ENCODE results near the gene LRCH1. TPM values are rescaled to one million over a fixed set of nuclear protein-coding genes. Genes with fewer than 3 reads are reported as not detected.

The LRCH1 gene
- total RNA-seq, 1 donor from 2014 or later: 29.6 TPM

DNA sequence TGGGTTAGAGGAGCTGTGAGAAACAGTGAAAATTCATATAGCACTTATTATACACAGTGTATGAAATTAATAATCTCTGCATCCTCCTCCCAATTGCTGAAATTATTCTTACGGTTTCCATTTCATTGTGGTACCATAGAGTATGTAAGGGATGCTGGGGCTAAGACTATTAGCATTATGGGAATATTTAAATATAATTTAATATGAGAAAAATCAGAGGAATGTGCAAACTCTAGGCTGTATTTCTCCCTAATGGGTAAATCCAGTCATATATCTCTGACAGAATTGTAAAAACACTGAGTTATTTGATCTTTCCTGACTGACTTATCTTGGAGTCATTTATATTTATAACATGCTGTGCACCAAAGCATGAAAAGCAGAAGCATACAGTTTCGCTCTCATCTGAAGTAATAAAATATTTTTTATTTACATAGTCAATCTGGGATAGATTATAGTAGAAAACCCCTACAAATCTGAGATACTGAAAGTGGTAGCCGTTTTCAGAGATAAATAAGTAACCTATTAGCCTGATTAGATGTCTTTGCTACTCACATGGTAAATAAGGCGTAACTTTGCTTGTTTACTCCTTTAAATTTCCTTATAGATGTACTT is 34.9 kb downstream of the LRCH1 start:
- H3K27me3 Mint-ChIP-seq (ENCODE audit: low read depth): no peaks in the 10 kb centered on the region
- H3K27ac Mint-ChIP-seq: peak overlapping the region; percentile 68
- H3K36me3 Mint-ChIP-seq: no peaks in the 10 kb centered on the region
- no peak for DNase-seq (ENCODE audit: low spot score in 2 of 2, unreplicated experiment in 2 of 2)
- TF ChIP-seq, protein P1, sequence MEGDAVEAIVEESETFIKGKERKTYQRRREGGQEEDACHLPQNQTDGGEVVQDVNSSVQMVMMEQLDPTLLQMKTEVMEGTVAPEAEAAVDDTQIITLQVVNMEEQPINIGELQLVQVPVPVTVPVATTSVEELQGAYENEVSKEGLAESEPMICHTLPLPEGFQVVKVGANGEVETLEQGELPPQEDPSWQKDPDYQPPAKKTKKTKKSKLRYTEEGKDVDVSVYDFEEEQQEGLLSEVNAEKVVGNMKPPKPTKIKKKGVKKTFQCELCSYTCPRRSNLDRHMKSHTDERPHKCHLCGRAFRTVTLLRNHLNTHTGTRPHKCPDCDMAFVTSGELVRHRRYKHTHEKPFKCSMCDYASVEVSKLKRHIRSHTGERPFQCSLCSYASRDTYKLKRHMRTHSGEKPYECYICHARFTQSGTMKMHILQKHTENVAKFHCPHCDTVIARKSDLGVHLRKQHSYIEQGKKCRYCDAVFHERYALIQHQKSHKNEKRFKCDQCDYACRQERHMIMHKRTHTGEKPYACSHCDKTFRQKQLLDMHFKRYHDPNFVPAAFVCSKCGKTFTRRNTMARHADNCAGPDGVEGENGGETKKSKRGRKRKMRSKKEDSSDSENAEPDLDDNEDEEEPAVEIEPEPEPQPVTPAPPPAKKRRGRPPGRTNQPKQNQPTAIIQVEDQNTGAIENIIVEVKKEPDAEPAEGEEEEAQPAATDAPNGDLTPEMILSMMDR (IDR thresholded peaks at IDR 0.05; ENCODE audit: unreplicated experiment): no peak
- H3K9me3 Mint-ChIP-seq: no peaks in the 10 kb centered on the region
- H3K4me3 Mint-ChIP-seq: no peak overlapping the region
- H3K4me1 Mint-ChIP-seq: peaks cover 81% of the 10 kb centered on the region

DNA sequence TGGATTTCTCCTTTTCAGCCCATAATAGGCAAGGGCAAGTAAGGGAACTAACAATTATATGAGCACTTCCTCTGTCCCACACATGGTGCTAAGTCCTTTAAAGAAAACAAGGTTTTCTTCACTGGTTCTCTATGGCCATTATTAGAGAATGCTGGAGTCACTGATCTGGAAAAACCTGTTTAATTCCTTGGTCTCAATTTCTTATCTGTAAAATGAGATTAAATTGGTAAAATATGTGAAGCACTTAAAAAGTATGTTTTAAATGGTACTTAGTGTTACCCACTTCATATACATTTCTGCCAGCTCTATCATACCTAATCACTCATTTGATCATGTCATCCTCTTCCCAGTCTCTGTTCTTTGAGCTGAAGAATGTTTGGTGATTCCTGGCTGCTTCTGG is 39.4 kb downstream of the LRCH1 start:
- DNase-seq (ENCODE audit: low spot score in 2 of 2, unreplicated experiment in 2 of 2): no peak
- Mint-ChIP-seq H3K27me3 (ENCODE audit: low read depth) (no peaks in the 10 kb centered on the region), H3K4me3 (no peak overlapping the region), H3K36me3 (no peaks in the 10 kb centered on the region), H3K4me1 (peaks cover 78% of the 10 kb centered on the region), H3K9me3 (no peaks in the 10 kb centered on the region), H3K27ac (peak overlapping the region; percentile 79)
- TF ChIP-seq, protein P1 (IDR thresholded peaks at IDR 0.05; ENCODE audit: unreplicated experiment): no peak

DNA sequence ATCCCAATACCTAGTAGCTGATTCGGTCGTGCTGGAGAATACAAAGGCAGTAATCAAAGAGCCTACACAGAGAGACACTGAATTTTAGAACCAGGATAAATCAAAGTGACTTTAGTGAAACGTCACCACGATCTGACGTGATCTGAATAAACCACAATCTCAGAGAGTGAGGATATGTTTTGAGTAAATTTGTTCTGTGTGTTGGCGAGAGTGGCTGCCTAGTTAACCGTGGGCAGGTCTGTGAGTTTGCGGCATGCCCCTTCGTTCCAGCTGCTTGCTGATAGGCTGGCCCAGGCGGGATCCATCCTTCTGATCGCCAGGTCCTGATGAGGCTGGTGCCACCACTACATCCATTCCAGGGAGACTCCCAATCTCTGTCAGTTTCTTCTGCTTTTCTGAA is 40.4 kb downstream of the LRCH1 start:
- TF ChIP-seq, protein P1 (IDR thresholded peaks at IDR 0.05; ENCODE audit: unreplicated experiment): no peak
- Mint-ChIP-seq H3K9me3 (no peaks in the 10 kb centered on the region), H3K4me1 (peaks cover 71% of the 10 kb centered on the region), H3K27ac (peak overlapping the region; percentile 79), H3K4me3 (no peak overlapping the region), H3K36me3 (no peaks in the 10 kb centered on the region), H3K27me3 (ENCODE audit: low read depth) (no peaks in the 10 kb centered on the region)
- DNase-seq (ENCODE audit: low spot score in 2 of 2, unreplicated experiment in 2 of 2): no peak

DNA sequence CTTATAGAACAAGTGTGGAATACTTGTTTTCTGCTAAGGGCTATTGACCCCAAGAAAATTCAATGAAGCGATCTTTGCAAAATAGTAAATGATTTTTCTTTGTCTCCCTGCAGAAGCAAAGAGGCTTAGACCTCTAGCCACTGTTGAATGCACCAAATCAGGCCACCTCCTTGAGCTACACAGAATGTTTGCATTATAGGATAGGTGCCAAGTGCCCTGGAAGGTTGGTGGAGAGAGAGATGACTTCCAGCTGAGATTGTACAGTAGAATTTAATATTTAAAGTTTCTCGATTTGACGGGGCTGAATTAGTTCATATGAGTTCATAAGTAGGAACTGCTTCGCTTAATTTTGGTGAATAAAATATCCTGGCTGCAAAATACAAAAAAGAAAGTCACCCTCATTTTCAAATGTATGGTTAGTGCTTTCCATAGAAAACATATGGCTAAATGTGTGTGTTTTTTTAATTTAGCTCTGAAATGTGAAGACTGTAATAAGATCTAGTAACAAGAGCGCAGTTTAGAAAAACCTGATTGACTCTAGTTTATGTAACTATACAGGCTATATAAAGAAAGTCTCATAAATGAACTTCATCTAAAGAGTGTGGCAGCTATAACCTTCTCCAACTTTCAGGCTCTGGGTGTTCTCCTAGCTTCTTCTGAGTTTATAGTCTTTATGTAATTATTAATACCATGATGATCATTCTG is 41.6 kb downstream of the LRCH1 start:
- Mint-ChIP-seq H3K4me1 (peaks cover 67% of the 10 kb centered on the region), H3K27ac (peak overlapping the region; percentile 78), H3K9me3 (peaks cover 4% of the 10 kb centered on the region), H3K4me3 (no peak overlapping the region), H3K27me3 (ENCODE audit: low read depth) (no peaks in the 10 kb centered on the region), H3K36me3 (peaks cover 6% of the 10 kb centered on the region)
- TF ChIP-seq, protein P1 (IDR thresholded peaks at IDR 0.05; ENCODE audit: unreplicated experiment): no peak
- no peak for DNase-seq (ENCODE audit: low spot score in 2 of 2, unreplicated experiment in 2 of 2)

GRCh38 chr13:46595136-46595884 is 42.3 kb downstream of the LRCH1 start:
- DNase-seq (ENCODE audit: low spot score in 2 of 2, unreplicated experiment in 2 of 2): no peak
- peaks cover 6% of the 10 kb centered on the region for H3K36me3 Mint-ChIP-seq
- peaks cover 63% of the 10 kb centered on the region for H3K4me1 Mint-ChIP-seq
- H3K4me3 Mint-ChIP-seq: no peak overlapping the region
- H3K9me3 Mint-ChIP-seq: peaks cover 4% of the 10 kb centered on the region
- no peaks in the 10 kb centered on the region for H3K27me3 Mint-ChIP-seq (ENCODE audit: low read depth)
- H3K27ac Mint-ChIP-seq: peak overlapping the region; percentile 85
- TF ChIP-seq, protein P1 (IDR thresholded peaks at IDR 0.05; ENCODE audit: unreplicated experiment): no peak
